ENCODE data around the gene TRIM24.
"Not testable (repeated sequence)": the region's sequence is repeated elsewhere in the genome, so short reads cannot be mapped to it uniquely, and the experiment has no call there.

The TRIM24 gene

GRCh38 chr7:138417764-138418163 lies 42.3 kb upstream of the TRIM24 start:
- Histone ChIP-seq H3K4me2 (ENCODE audit: low read length) (no peak overlapping the region), H3K9ac (ENCODE audit: low read length) (no peak overlapping the region), H3K27me3 (ENCODE audit: insufficient read depth, low read length) (no peaks in the 10 kb centered on the region), H3K9me2 (ENCODE audit: low read depth, low read length) (no peaks in the 10 kb centered on the region), H3K9me3 (ENCODE audit: low read length) (no peaks in the 10 kb centered on the region), H2AFZ (ENCODE audit: low read length) (no peak overlapping the region), H3K4me3 (ENCODE audit: low read depth, low read length, poor library complexity, severe bottlenecking) (no peak overlapping the region), H4K20me1 (ENCODE audit: insufficient read depth, low read length) (no peaks in the 10 kb centered on the region), H3K27ac (ENCODE audit: low read depth, low read length, poor library complexity, severe bottlenecking) (no peak overlapping the region), H3F3A (ENCODE audit: insufficient read depth, low read length) (no peaks in the 10 kb centered on the region), H3K36me3 (ENCODE audit: insufficient read depth, low read length) (no peaks in the 10 kb centered on the region), H3K4me1 (ENCODE audit: insufficient read depth, low read length, severe bottlenecking) (no peaks in the 10 kb centered on the region), H3K79me2 (ENCODE audit: insufficient read depth, low read length) (no peaks in the 10 kb centered on the region)
- TF ChIP-seq EZH2 (IDR thresholded peaks at IDR 0.05; ENCODE audit: borderline replicate concordance, low read length), result no peak

GRCh38 chr7:138418403-138418802 lies 41.7 kb upstream of the TRIM24 start:
- H2AFZ ChIP-seq (ENCODE audit: low read length); H3K27me3 ChIP-seq (ENCODE audit: insufficient read depth, low read length); H3K4me3 ChIP-seq (ENCODE audit: low read depth, low read length, poor library complexity, severe bottlenecking); H3F3A ChIP-seq (ENCODE audit: insufficient read depth, low read length); H3K79me2 ChIP-seq (ENCODE audit: insufficient read depth, low read length); H3K9me2 ChIP-seq (ENCODE audit: low read depth, low read length); H3K4me2 ChIP-seq (ENCODE audit: low read length); H3K36me3 ChIP-seq (ENCODE audit: insufficient read depth, low read length); H3K27ac ChIP-seq (ENCODE audit: low read depth, low read length, poor library complexity, severe bottlenecking); H3K9ac ChIP-seq (ENCODE audit: low read length); H3K9me3 ChIP-seq (ENCODE audit: low read length); H4K20me1 ChIP-seq (ENCODE audit: insufficient read depth, low read length); H3K4me1 ChIP-seq (ENCODE audit: insufficient read depth, low read length, severe bottlenecking): not testable (repeated sequence)

- no peaks in the 10 kb centered on the region for H3K36me3 ChIP-seq (ENCODE audit: insufficient read depth, low read length)
- H3K4me2 ChIP-seq (ENCODE audit: low read length), result no peak overlapping the region
- no peak for TF ChIP-seq EZH2 (IDR thresholded peaks at IDR 0.05; ENCODE audit: borderline replicate concordance, low read length)
- TF ChIP-seq CTCF (IDR thresholded peaks at IDR 0.05; ENCODE audit: low read length), result no peak
- no peak overlapping the region for H3K9ac ChIP-seq (ENCODE audit: low read length)
- no peaks in the 10 kb centered on the region for H3F3A ChIP-seq (ENCODE audit: insufficient read depth, low read length)
- no peaks in the 10 kb centered on the region for H3K79me2 ChIP-seq (ENCODE audit: insufficient read depth, low read length)
- no peak overlapping the region for H3K4me3 ChIP-seq (ENCODE audit: low read depth, low read length, poor library complexity, severe bottlenecking)
- no peak overlapping the region for H2AFZ ChIP-seq (ENCODE audit: low read length)
- no peaks in the 10 kb centered on the region for H3K9me2 ChIP-seq (ENCODE audit: low read depth, low read length)
- H3K9me3 ChIP-seq (ENCODE audit: low read length), result peaks cover 9% of the 10 kb centered on the region
- H3K27me3 ChIP-seq (ENCODE audit: insufficient read depth, low read length), result no peaks in the 10 kb centered on the region
- H3K4me1 ChIP-seq (ENCODE audit: insufficient read depth, low read length, severe bottlenecking), result no peaks in the 10 kb centered on the region
- no peaks in the 10 kb centered on the region for H4K20me1 ChIP-seq (ENCODE audit: insufficient read depth, low read length)
- no peak overlapping the region for H3K27ac ChIP-seq (ENCODE audit: low read depth, low read length, poor library complexity, severe bottlenecking)
Observed at GRCh38 chr7:138425026-138425425, 35.0 kb upstream of the TRIM24 start.

- Histone ChIP-seq H3K4me3 (ENCODE audit: low read depth, low read length, poor library complexity, severe bottlenecking) (no peak overlapping the region), H3K27ac (ENCODE audit: low read depth, low read length, poor library complexity, severe bottlenecking) (no peak overlapping the region), H3K9ac (ENCODE audit: low read length) (no peak overlapping the region), H3K4me2 (ENCODE audit: low read length) (no peak overlapping the region), H3K27me3 (ENCODE audit: insufficient read depth, low read length) (no peaks in the 10 kb centered on the region), H3K4me1 (ENCODE audit: insufficient read depth, low read length, severe bottlenecking) (no peaks in the 10 kb centered on the region), H3F3A (ENCODE audit: insufficient read depth, low read length) (no peaks in the 10 kb centered on the region), H2AFZ (ENCODE audit: low read length) (no peak overlapping the region), H3K36me3 (ENCODE audit: insufficient read depth, low read length) (no peaks in the 10 kb centered on the region), H3K79me2 (ENCODE audit: insufficient read depth, low read length) (no peaks in the 10 kb centered on the region), H3K9me3 (ENCODE audit: low read length) (peaks cover 22% of the 10 kb centered on the region), H4K20me1 (ENCODE audit: insufficient read depth, low read length) (no peaks in the 10 kb centered on the region), H3K9me2 (ENCODE audit: low read depth, low read length) (no peaks in the 10 kb centered on the region)
- no peak for TF ChIP-seq CTCF (IDR thresholded peaks at IDR 0.05; ENCODE audit: low read length)
- no peak for TF ChIP-seq EZH2 (IDR thresholded peaks at IDR 0.05; ENCODE audit: borderline replicate concordance, low read length)
Observed at GRCh38 chr7:138429577-138430250, 30.3 kb upstream of the TRIM24 start.
